ENCODE results near the gene IL1F10.
A peak's percentile ranks its signal among the peaks of the same experiment; 100 is the strongest.

IL1F10 gene

DNA sequence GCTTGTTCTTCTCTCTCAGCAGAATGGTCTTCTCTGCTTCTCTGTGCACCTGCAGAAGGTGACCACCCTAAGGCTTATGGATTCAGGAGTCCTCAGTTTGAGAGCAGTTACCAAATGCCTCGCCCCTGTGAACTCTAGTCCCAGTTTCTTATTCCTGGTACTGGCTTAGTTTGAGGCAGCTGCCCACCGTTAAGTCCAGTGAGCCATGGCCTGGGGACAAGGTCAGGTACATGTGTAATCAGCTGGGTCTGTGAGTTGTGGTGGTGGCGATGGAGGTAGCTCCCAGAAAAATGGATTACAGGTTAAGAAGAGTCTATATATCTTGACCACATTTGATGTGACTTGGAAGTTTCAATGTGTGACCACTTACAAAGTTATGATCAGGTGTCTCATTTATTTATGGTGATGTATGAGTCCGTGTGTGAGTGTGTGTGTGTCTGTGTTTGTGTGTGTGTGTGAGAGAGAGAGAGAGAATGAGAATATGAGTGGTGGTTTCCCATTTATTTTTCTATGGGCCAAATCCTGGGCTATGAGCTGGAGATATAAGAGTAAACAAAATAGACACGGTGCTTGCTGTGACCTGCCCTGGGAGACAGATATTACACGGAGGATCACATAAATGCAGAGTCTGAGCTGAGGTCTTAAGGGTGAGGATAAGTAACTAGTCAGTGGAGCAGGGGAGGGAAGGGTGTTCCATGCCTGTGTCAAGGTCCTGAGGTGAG lies 46.6 kb downstream of the IL1F10 start:
- DNase-seq = no peak

DNA sequence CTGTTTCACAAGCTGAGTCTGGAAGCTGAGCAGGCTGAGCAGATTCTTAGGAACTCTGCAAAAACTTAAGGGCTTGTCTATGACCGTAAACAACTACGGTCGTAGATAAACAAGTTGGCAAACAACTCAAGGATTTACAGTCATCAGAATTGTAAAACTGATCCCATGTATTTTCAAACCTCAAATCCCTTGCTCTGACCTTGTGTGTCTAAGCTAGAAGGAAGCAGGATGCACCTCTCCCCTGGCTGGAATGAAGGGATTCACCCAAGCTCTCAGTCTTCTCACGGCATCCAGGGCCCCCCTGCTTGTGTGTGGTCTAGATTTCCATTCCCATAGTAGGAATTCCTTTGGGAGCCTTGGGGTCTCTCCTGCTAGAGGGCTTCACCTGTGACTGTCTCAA lies 47.2 kb downstream of the IL1F10 start:
- no peak for DNase-seq

DNA sequence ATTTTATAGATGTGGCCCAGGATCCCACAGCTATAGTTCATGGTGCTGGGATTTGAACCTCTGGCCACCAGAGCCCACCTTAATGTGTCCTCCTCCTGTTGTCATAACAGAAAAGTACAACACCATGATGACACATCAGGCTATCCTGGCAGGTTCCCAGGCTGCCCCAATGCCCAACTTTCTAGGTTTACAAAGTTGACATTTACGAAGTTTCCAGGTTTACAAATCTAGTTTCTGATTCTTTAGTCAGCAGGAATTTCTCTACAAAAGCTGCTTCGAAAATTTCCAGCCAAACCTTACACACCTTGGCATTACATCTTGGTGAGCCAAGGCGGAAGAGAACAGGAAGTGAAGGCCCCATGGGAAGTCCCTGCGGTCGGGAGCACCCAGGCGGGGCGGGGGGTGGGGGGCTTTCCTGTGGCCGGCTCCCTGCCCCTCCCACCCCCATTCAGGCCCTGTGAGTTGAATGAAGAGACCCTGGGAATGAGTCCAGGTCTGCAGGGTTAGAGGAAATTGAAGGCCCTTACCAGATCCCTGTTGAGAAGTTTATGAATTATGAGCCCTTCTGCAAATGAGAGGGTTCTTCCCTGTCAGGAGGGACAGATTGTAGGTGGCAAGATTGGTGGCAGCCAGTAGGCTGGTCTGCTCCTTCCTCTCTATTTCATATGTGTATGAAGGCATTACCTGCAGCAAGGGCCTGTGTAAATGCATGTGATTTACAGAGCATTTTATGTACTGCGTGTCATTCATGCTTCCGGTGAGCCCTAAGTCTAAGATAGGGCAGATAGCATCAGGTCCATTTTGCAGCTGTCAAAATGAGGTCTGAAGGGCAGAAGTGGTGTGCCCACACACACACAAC lies 48.6 kb downstream of the IL1F10 start:
- DNase-seq = peak in 1 of 2 donors; percentile 21

DNA sequence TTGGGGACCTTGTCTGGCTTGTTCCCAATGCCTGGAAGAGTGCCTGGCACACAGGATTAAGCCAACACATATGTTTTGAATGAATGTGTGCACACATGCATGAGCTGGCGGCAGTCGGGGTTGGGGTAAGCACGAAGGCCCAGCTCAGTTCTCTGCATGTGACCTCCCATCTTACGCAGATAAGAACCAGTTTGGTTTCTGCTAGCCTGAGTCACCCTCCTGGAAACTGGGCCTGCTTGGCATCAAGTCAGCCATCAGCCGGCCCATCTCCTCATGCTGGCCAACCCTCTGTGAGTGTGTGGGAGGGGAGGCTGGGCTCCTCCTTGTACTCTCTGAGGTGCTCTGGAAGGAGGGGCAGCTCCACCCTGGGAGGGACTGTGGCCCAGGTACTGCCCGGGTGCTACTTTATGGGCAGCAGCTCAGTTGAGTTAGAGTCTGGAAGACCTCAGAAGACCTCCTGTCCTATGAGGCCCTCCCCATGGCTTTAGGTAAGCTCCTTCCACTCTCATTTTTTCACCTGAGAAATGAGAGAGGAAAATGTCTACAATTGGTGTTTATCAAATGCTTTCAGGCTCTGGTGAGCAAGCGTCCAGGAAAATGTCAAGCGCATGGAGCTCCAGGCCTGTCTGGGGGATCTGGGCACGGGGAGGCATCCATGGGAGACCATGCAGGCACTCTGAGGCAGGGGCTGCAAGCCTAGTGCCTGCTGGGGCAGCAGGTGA lies 49.9 kb downstream of the IL1F10 start:
- peak in 1 of 2 donors; percentile 58 for DNase-seq

DNA sequence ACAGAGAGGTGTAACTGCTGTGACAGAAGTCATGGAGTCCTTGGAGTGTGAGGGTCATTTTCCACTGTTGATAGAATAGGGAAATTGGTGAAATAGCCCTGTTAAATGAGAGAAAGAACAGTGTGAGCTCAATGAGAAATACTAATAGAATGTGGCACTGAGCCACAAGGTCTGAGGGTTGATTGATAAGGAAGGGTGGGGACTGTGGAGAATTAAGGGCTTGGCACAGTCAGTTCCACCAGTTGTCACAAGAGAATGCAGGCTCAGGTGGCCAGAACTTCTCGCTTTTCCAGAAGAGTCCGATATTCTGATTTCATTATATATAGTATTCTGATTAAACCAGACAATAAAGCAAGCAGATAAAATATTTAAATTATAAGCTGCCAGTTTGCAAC lies 50.5 kb downstream of the IL1F10 start:
- no peak for DNase-seq

DNA sequence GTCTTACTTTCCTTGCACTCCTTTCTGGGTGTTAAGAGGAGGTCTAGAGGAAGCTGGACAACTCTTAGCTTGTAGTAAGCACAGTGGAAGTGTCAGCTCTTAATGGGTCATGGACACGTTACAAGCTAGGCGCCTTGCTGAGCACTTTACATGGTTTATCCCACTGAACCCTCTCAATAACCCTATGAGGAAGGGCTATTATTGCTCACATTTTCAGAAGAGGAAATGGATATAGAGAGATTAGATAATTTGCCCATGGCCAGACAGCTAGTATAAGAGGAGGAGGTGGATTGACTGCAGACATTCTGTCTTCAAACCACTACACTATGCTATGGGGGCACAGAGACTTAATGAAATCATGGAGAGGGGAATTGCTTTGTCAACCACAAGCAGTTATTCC lies 51.3 kb downstream of the IL1F10 start:
- no peak for DNase-seq

DNA sequence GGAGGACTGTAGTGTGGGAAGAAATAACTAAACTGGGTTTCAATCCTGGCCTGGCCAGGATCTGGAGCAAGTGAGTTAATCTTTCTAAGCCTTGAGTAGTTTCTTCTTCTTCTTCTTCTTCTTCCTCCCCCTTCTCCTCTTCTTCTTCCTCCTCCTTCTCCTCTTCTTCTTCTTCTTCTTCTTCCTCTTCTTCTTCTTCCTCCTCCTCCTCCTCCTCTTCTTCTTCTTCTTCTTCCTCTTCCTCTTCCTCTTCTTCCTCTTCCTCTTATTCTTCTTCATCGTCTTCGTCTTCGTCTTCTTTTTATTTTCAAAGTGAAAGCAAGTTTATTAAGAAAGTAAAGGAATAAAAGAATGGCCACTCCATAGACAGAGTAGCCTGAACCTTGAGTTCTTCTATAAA lies 53.1 kb downstream of the IL1F10 start:
- DNase-seq = no peak

DNA sequence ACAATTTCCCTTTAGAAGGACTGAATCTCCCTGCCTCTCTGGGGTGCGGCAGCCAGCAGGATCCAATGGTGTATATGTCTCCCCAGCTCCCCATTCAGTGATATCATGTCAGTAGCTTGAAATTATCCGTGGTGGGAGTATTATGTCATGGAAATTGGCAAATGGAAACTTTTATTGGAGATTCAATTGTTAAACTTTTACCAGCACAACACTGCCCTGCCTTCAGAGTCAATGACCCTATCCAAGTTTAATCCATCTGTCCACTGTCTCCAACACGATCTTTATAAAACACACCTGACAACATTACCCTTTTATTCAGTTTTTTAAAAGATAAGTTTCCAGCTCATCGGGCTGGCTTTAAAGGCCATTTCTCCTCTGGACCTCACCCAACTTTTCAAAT lies 54.6 kb downstream of the IL1F10 start:
- DNase-seq = no peak

DNA sequence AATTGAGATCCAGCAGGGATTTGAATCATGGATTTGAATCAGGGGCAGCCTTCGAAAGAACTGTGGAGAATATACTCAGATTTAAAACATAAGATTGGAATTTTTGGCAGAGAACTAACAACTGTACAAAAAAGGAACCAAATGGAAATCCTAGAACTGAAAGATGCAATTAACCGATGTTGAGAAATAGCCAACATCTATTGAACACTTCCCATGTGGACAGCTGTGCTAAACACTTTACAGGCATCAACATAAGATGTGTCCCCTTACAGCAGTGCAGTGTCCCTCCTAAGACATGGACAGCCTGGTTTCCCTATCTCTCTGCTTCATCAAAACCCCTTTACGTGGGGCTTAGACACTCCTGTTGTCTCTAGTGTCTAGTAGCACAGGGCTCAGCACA lies 56.0 kb downstream of the IL1F10 start:
- no peak for DNase-seq

DNA sequence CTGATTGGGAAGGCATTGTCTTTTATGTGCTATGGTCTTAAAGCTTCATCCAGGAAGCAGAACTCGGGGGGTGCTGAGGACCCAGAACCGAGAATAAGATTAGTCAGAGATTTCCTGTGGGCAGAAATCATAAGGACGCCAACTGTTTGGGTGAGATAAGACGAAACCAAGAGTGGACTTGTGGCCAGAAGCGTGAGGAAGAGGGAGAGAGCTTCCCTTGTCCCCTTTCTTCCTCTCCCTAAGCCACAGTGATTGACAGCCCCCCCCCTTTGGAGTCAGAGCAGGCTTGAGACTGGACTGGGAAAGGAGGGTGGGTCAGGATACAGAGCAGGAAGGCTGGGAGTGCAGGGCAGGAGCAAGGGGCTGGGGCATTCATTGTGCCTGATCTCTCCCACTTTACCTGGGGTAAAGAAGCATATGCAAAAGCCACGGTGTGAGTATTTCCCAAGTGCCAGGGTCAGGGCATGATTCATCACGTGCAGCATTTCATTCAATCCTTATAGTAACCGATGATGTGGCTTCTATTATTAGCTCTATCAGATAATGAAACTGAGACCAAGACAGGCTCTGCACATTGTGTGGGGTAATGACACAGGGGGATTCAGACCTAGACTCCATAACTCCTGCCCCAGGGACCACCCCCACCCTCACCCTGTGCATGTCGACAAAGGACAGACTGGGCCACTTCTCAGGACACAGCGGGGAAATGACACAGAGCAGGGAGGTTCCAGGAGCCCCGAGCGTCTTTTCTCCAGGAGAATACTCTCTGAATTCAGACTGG lies 56.6 kb downstream of the IL1F10 start:
- DNase-seq = no peak

Measured in stimulated activated CD4-positive, alpha-beta T cell treated with anti-CD3 and anti-CD28 coated beads, Interleukin-2, amount 100 ng/mL, for 24 hours (primary cell).